OCI-LY1 (cell line): Measurements from ENCODE around the gene SLC9A9.

Experiments
- H2AFZ ChIP-seq: fragments of 200-600 bp; sonication (generic), shearing (Covaris generic); 2 replicates; pipeline ENCODE4 v1.6.0; 2014; ENCODE audit warnings: antibody characterized with exemption, mild to moderate bottlenecking, low read length
- H3F3A ChIP-seq: fragments of 200-600 bp; sonication (generic), shearing (Covaris generic); 2 replicates; pipeline ENCODE4 v1.6.0; 2014; ENCODE audit warnings: mild to moderate bottlenecking, antibody characterized with exemption, low read length, moderate library complexity; ENCODE audit not compliant: insufficient read depth
- H3K27ac ChIP-seq: fragments of 200-600 bp; sonication (generic); 2 replicates; pipeline ENCODE4 v1.5.1; 2014; ENCODE audit warnings: low read length, mixed run types, mild to moderate bottlenecking, low read depth; ENCODE audit not compliant: poor library complexity, severe bottlenecking
- H3K27me3 ChIP-seq: fragments of 200-600 bp; sonication (generic); 2 replicates; pipeline ENCODE4 v1.6.0; 2014; ENCODE audit warnings: antibody characterized with exemption, mild to moderate bottlenecking, low read length, moderate library complexity; ENCODE audit not compliant: insufficient read depth
- H3K36me3 ChIP-seq: fragments of 200-600 bp; sonication (generic); 2 replicates; pipeline ENCODE4 v1.6.1; 2014; ENCODE audit warnings: mild to moderate bottlenecking, antibody characterized with exemption, low read length, moderate library complexity, mixed read lengths; ENCODE audit not compliant: insufficient read depth
- H3K4me1 ChIP-seq: fragments of 200-600 bp; sonication (generic); 2 replicates; pipeline ENCODE4 v1.5.1; 2014; ENCODE audit warnings: mild to moderate bottlenecking, low read length, moderate library complexity; ENCODE audit not compliant: insufficient read depth, severe bottlenecking
- H3K4me2 ChIP-seq: fragments of 200-600 bp; sonication (generic), shearing (Covaris generic); 2 replicates; pipeline ENCODE4 v1.6.1; 2014; ENCODE audit warnings: low read length
- H3K4me3 ChIP-seq: fragments of 200-600 bp; sonication (generic); 2 replicates; pipeline ENCODE4 v1.5.1; 2014; ENCODE audit warnings: low read length, low read depth, mild to moderate bottlenecking, mixed read lengths; ENCODE audit not compliant: poor library complexity, severe bottlenecking
- H3K79me2 ChIP-seq: fragments of 200-600 bp; shearing (Covaris generic); 2 replicates; pipeline ENCODE4 v1.6.1; 2016; ENCODE audit warnings: mixed run types, low read length, mixed read lengths; ENCODE audit not compliant: insufficient read depth
- H3K9ac ChIP-seq: fragments of 200-600 bp; sonication (generic), shearing (Covaris generic); 2 replicates; pipeline ENCODE4 v1.6.1; 2014; ENCODE audit warnings: mild to moderate bottlenecking, low read length, mixed read lengths
- H3K9me2 ChIP-seq: fragments of 200-600 bp; sonication (generic), shearing (Covaris generic); 2 replicates; pipeline ENCODE4 v1.6.1; 2014; ENCODE audit warnings: low read depth, mild to moderate bottlenecking, low read length, mixed read lengths
- H3K9me3 ChIP-seq: fragments of 200-600 bp; shearing (Covaris generic); 2 replicates; pipeline ENCODE4 v1.6.1; 2014; ENCODE audit warnings: low read length, mixed read lengths
- H4K20me1 ChIP-seq: fragments of 200-600 bp; sonication (generic), shearing (Covaris generic); 2 replicates; pipeline ENCODE4 v1.6.0; 2016; ENCODE audit warnings: mild to moderate bottlenecking, low read length; ENCODE audit not compliant: insufficient read depth
- CTCF ChIP-seq: fragments of 200-600 bp; sonication (generic), shearing (Covaris generic); IDR thresholded peaks from 2 replicates; pipeline ENCODE4 v1.5.1; 2017; ENCODE audit warnings: mild to moderate bottlenecking, antibody characterized with exemption, low read length, moderate library complexity, mixed read lengths
- EZH2 ChIP-seq: fragments of 200-600 bp; sonication (generic), shearing (Covaris generic); IDR thresholded peaks from 2 replicates; pipeline ENCODE4 v1.8.0; 2017; ENCODE audit warnings: borderline replicate concordance, mixed run types, mild to moderate bottlenecking, antibody characterized with exemption, low read length, moderate library complexity, mixed read lengths

Gene SLC9A9

GRCh38 chr3:143216709-143217182, 631.5 kb downstream of the SLC9A9 start:
- Histone ChIP-seq H4K20me1 (no peaks in the 10 kb centered on the region), H2AFZ (no peak overlapping the region), H3K9ac (no peak overlapping the region), H3K4me2 (no peak overlapping the region), H3K4me3 (no peak overlapping the region), H3K79me2 (no peaks in the 10 kb centered on the region), H3K36me3 (no peaks in the 10 kb centered on the region), H3K4me1 (no peaks in the 10 kb centered on the region), H3F3A (no peaks in the 10 kb centered on the region), H3K9me3 (no peaks in the 10 kb centered on the region), H3K27ac (no peak overlapping the region), H3K9me2 (no peaks in the 10 kb centered on the region), H3K27me3 (no peaks in the 10 kb centered on the region)
- TF ChIP-seq CTCF: no peak
- no peak for TF ChIP-seq EZH2
